Limb (tissue), 2 donors: ENCODE results near the gene ZBED4.

Source experiments
- DNase-seq, 2 donors: peaks; one replicate each; pipeline ENCODE4 v3.0.0-alpha.2; 2016; ENCODE audit errors: extremely low spot score in 2 of 2

The ZBED4 gene

GRCh38 chr22:49936018-49936972 is 82.7 kb downstream of the ZBED4 start:
- peak; percentile 49 to 81 for DNase-seq

DNA sequence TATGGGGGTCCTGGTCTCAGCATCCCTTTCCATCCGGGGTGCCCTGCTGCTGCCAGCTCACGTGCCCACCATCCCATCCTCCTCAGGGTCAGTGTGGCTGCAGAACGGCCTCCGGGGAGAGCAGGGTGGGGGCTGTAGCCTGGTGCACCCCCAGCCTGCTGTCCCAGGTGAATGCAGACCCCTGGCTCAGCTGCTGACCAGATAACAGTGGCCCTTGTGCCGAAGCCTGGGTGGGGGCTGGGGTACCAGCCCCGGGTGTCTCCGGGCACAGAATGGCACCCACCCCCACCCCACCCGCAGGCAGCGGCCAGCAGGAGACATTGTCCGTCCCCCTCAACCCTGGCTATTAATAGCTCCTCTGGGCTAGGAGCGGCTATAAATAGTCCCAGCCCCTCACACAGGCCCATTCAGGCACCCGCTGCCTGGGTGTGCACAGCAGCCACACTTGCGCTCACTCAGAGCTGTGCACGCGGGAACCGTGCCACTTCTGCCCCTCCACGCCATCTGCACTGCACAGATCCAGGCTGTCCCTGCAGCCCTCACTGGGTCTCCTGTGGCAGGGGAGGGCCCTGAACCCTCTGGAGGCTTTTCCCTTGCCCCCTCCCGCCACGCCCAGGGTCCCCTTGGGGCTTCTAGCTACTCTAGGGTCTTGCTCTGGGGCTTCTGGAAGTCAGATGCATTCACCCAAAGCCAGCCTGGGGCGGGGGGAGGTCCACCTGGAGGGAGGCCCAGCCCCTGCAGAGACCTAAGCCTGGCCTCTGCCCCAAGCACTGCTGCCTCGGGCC is 83.5 kb downstream of the ZBED4 start:
- DNase-seq = no peak

- no peak for DNase-seq
Measured at GRCh38 chr22:49937758-49938564, 84.3 kb downstream of the ZBED4 start.

DNA sequence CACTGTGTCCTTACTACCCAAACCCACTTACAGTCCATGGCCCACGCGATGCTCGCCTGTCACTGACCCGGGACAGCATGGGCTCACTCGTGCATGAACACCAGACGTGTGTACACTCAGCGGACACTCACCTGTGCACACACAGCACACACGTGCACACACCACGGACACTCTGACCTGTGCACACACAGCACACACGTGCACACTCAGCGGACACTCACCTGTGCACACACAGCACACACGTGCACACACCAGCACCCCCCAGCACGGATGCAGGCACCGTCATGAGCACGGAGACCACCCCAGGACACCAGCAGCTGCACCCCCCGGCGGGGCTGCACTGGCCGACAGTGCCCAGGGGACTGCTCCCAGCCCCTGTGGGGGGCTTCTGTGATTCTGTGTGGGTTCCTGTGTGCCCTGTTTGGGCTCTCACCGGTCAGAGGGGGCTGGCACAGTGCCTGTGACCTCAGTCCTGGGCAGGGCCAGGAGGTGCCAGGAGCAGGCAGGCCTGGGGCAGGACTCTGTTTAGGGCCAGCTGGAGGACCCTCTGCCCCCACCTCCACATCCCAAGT is 85.0 kb downstream of the ZBED4 start:
- no peak for DNase-seq
